Liver (tissue), 9 donors: Measurements from ENCODE around the gene IPO8. TPM values are rescaled to one million over a fixed set of nuclear protein-coding genes. Genes with fewer than 3 reads are reported as not detected.

Experiments
- DNase-seq: peaks from one replicate; pipeline ENCODE4 v3.0.0-alpha.2; 2017; ENCODE audit warnings: low spot score
- H3K27ac ChIP-seq, 2 donors: one replicate each; pipeline ENCODE4 v1.7.0; 2013; ENCODE audit warnings: inconsistent platforms in 2 of 2, low read length in 2 of 2, control low read depth in 1 of 2, low read depth in 1 of 2, mild to moderate bottlenecking in 1 of 2
- H3K27me3 ChIP-seq, 4 donors: one replicate each; pipeline versions ENCODE4 v1.6.1 to v1.7.0; 2013; ENCODE audit warnings: low read length in 3 of 4, inconsistent platforms in 1 of 4, mild to moderate bottlenecking in 1 of 4, moderate library complexity in 1 of 4; ENCODE audit not compliant: control insufficient read depth in 4 of 4, insufficient read depth in 4 of 4
- H3K36me3 ChIP-seq, 4 donors: one replicate each; pipeline versions ENCODE4 v1.6.1 to v1.7.0; 2013; ENCODE audit warnings: low read length in 3 of 4, mild to moderate bottlenecking in 3 of 4, low read depth in 1 of 4, moderate library complexity in 1 of 4; ENCODE audit not compliant: control insufficient read depth in 4 of 4, insufficient read depth in 3 of 4
- H3K4me1 ChIP-seq, 4 donors: one replicate each; pipeline versions ENCODE4 v1.6.1 to v1.7.0; 2013; ENCODE audit warnings: low read length in 3 of 4, mild to moderate bottlenecking in 3 of 4, moderate library complexity in 1 of 4; ENCODE audit not compliant: control insufficient read depth in 4 of 4, insufficient read depth in 4 of 4
- H3K4me3 ChIP-seq, 3 donors: one replicate each; pipeline versions ENCODE4 v1.6.1 to v1.7.0; 2013; ENCODE audit warnings: low read length in 3 of 3, control low read depth in 1 of 3, low read depth in 1 of 3, mild to moderate bottlenecking in 1 of 3
- H3K9ac ChIP-seq, 2 donors: one replicate each; pipeline ENCODE4 v1.7.0; 2013; ENCODE audit warnings: low read length in 2 of 2, mild to moderate bottlenecking in 2 of 2, moderate library complexity in 2 of 2, control low read depth in 1 of 2, low read depth in 1 of 2
- H3K9me3 ChIP-seq, 4 donors: one replicate each; pipeline versions ENCODE4 v1.6.1 to v1.7.0; 2013; ENCODE audit warnings: low read length in 3 of 4; ENCODE audit not compliant: control insufficient read depth in 4 of 4
- ATF3 ChIP-seq: IDR thresholded peaks from 2 replicates; pipeline ENCODE4 v1.6.1; 2016; ENCODE audit warnings: antibody characterized with exemption
- CTCF ChIP-seq: fragments of 150-350 bp; IDR thresholded peaks from 2 replicates; pipeline ENCODE4 v1.5.1; 2017; ENCODE audit warnings: improper control_type of control experiment, low read depth, low read length; ENCODE audit not compliant: missing input control
- EGR1 ChIP-seq, 2 donors: IDR thresholded peaks; 2 replicates each; pipeline ENCODE4 v1.6.1; 2016 to 2018; ENCODE audit warnings: antibody characterized with exemption in 2 of 2, low read depth in 2 of 2
- FOXA1 ChIP-seq: IDR thresholded peaks from 2 replicates; pipeline ENCODE4 v1.6.1; 2016; ENCODE audit warnings: antibody characterized with exemption
- FOXA2 ChIP-seq: IDR thresholded peaks from 2 replicates; pipeline ENCODE4 v1.6.1; 2016; ENCODE audit warnings: antibody characterized with exemption
- GABPA ChIP-seq, 2 donors: IDR thresholded peaks in 1 of 2; conservative IDR thresholded peaks in 1 of 2; 2 replicates each; pipeline ENCODE4 v1.6.1; 2016; ENCODE audit warnings: antibody characterized with exemption in 2 of 2, mild to moderate bottlenecking in 1 of 2, moderate library complexity in 1 of 2
- HNF4A ChIP-seq, 2 donors: conservative IDR thresholded peaks; 2 replicates each; pipeline ENCODE4 v1.6.1; 2016; ENCODE audit warnings: antibody characterized with exemption in 2 of 2, mild to moderate bottlenecking in 2 of 2
- HNF4G ChIP-seq: IDR thresholded peaks from 2 replicates; pipeline ENCODE4 v1.6.1; 2016; ENCODE audit warnings: antibody characterized with exemption
- JUND ChIP-seq, 2 donors: IDR thresholded peaks; 2 replicates each; pipeline ENCODE4 v1.6.1; 2016; ENCODE audit warnings: antibody characterized with exemption in 2 of 2
- MAX ChIP-seq: IDR thresholded peaks from 2 replicates; pipeline ENCODE4 v1.6.1; 2016; ENCODE audit warnings: antibody characterized with exemption
- NR2F2 ChIP-seq: IDR thresholded peaks from 2 replicates; pipeline ENCODE4 v1.6.1; 2016; ENCODE audit warnings: antibody characterized with exemption
- RAD21 ChIP-seq, 2 donors: IDR thresholded peaks; 2 replicates each; pipeline ENCODE4 v1.6.1; 2016; ENCODE audit warnings: antibody characterized with exemption in 2 of 2, mild to moderate bottlenecking in 2 of 2
- REST ChIP-seq: IDR thresholded peaks from 2 replicates; pipeline ENCODE4 v1.6.1; 2016; ENCODE audit warnings: antibody characterized with exemption, mild to moderate bottlenecking
- RXRA ChIP-seq, 2 donors: IDR thresholded peaks; 2 replicates each; pipeline ENCODE4 v1.6.1; 2017 to 2018; ENCODE audit warnings: antibody characterized with exemption in 2 of 2, mild to moderate bottlenecking in 1 of 2
- SP1 ChIP-seq: IDR thresholded peaks from 2 replicates; pipeline ENCODE4 v1.6.1; 2018; ENCODE audit warnings: antibody characterized with exemption, mild to moderate bottlenecking
- TAF1 ChIP-seq: conservative IDR thresholded peaks from 2 replicates; pipeline ENCODE4 v1.6.1; 2016; ENCODE audit warnings: antibody characterized with exemption, mild to moderate bottlenecking
- YY1 ChIP-seq: IDR thresholded peaks from 2 replicates; pipeline ENCODE4 v1.6.1; 2016; ENCODE audit warnings: antibody characterized with exemption, mild to moderate bottlenecking
- ZBTB33 ChIP-seq: IDR thresholded peaks from 2 replicates; pipeline ENCODE4 v1.6.1; 2016; ENCODE audit warnings: antibody characterized with exemption
- WGBS: extraction: QIAGEN DNeasy Blood & Tissue Kit; methylation state at CpG from one replicate; pipeline ENCODE4 v1.1.7; 2013; 5-methylcytosine and 5-hydroxymethylcytosine counted together
- polyA plus RNA-seq, 2 donors: library from polyadenylated mRNA; stranded (reverse) in 1 of 2; unstranded in 1 of 2; fragments of 200-250 nt in 1 of 2; fragments of >200 nt in 1 of 2; fragmentation: Nextera tagmentation in 1 of 2; extraction: Ambion mirVana in 1 of 2; gene quantifications; one replicate each; pipeline versions ENCODE4 v1.2.1 to v1.2.3, GENCODE V29; 2013 to 2015
- total RNA-seq, 2 donors: library from RNA; depleted of rRNA; stranded (reverse); fragments of >200 nt; gene quantifications; one replicate each; pipeline ENCODE4 v1.2.3, GENCODE V29; 2014
- donor health status: healthy.
- donor health status: healthy.
- donor health status: healthy.
- donor health status: healthy.
- donor health status: healthy.

Gene IPO8
- total and polyA plus RNA-seq, 4 donors = 8.0 to 33.0 (median 18.4) TPM

- WGBS = 89% methylated on average over 10 of the region's 10 CpGs
Measured at GRCh38 chr12:30707613-30708342, 12.1 kb upstream of the IPO8 start.

More at GRCh38 chr12:30707613-30708342, 12.1 kb upstream of the IPO8 start:
- no peaks in the 10 kb centered on the region for H3K9me3 ChIP-seq
- no peak overlapping the region for H3K4me3 ChIP-seq
- H3K9ac ChIP-seq = no peak overlapping the region
- no peaks in the 10 kb centered on the region for H3K27me3 ChIP-seq
- no peak overlapping the region for H3K27ac ChIP-seq
- H3K36me3 ChIP-seq = peaks cover 2 to 13% (median 12%) of the 10 kb centered on the region in 4 donors
- H3K4me1 ChIP-seq = no peaks in the 10 kb centered on the region
- TF ChIP-seq EGR1 (IDR thresholded peaks at IDR 0.05; ENCODE audit: low read depth in 2 of 2) = no peak
- no peak for TF ChIP-seq JUND (IDR thresholded peaks at IDR 0.05)
- no peak for TF ChIP-seq GABPA (IDR thresholded peaks at IDR 0.05 in 1 of 2, conservative IDR thresholded peaks at IDR 0.05 in 1 of 2)
- no peak for TF ChIP-seq FOXA1
- no peak for TF ChIP-seq HNF4G
- no peak for TF ChIP-seq FOXA2
- no peak for TF ChIP-seq ATF3
- no peak for TF ChIP-seq CTCF
- TF ChIP-seq MAX = no peak
- TF ChIP-seq YY1 = no peak
- no peak for TF ChIP-seq REST
- TF ChIP-seq TAF1 = no peak
- TF ChIP-seq HNF4A (conservative IDR thresholded peaks at IDR 0.05) = no peak
- TF ChIP-seq ZBTB33 = no peak
- no peak for TF ChIP-seq RAD21 (IDR thresholded peaks at IDR 0.05)
- no peak for TF ChIP-seq RXRA (IDR thresholded peaks at IDR 0.05)
- TF ChIP-seq NR2F2 = no peak
- TF ChIP-seq SP1 = no peak
- DNase-seq = no peak
